WTC11 (cell line): Measurements from ENCODE around the gene SAPCD2. TPM values are rescaled to one million over a fixed set of nuclear protein-coding genes. Genes with fewer than 3 reads are reported as not detected.
A peak's percentile ranks its signal among the peaks of the same experiment; 100 is the strongest.

Experiments used
- ATAC-seq: fragments of 200-7000 bp; cut with Tn5 transposase; 2 replicates; pipeline ENCODE4 v1.10.0; 2021; ENCODE audit warnings: mild to moderate bottlenecking, moderate library complexity
- CTCF ChIA-PET: fragments of 300-600 bp; sonication (Branson Sonifier 250); formaldehyde crosslinking; loops from one replicate; lab custom pipeline; 2021; ENCODE audit warnings: antibody characterized with exemption; lab: Charles Lee
- POLR2A ChIA-PET: fragments of 350-600 bp; sonication (Branson Sonifier 250); formaldehyde crosslinking; loops from one replicate; lab custom pipeline; 2021; ENCODE audit warnings: antibody characterized with exemption; lab: Charles Lee
- DNase-seq: peaks from one replicate; pipeline ENCODE4 v3.0.0; 2021; ENCODE audit warnings: low spot score
- H3K27ac Mint-ChIP-seq: 2 replicates; pipeline ENCODE4 v1.8.0; 2021; ENCODE audit warnings: mixed read lengths
- H3K27me3 Mint-ChIP-seq: 2 replicates; pipeline ENCODE4 v1.8.0; 2021; ENCODE audit warnings: low read depth, mild to moderate bottlenecking, moderate library complexity, mixed read lengths
- H3K36me3 Mint-ChIP-seq: 2 replicates; pipeline ENCODE4 v1.8.0; 2021; ENCODE audit warnings: mixed read lengths
- H3K4me1 Mint-ChIP-seq: 2 replicates; pipeline ENCODE4 v1.8.0; 2022; ENCODE audit warnings: mixed read lengths
- H3K4me3 Mint-ChIP-seq: 2 replicates; pipeline ENCODE4 v1.8.0; 2021; ENCODE audit warnings: mild to moderate bottlenecking, moderate library complexity, mixed read lengths
- H3K9me3 Mint-ChIP-seq: 2 replicates; pipeline ENCODE4 v1.8.0; 2021; ENCODE audit warnings: mixed read lengths
- ATF1 ChIP-seq: sonication (generic); formaldehyde crosslinking; IDR thresholded peaks from 2 replicates; pipeline ENCODE4 v1.8.1; 2023; ENCODE audit warnings: mild to moderate bottlenecking, moderate library complexity, missing genetic modification reagents
- ATF2 ChIP-seq: sonication (generic); formaldehyde crosslinking; IDR thresholded peaks from 2 replicates; pipeline ENCODE4 v1.8.1; 2022; ENCODE audit warnings: low read depth, missing genetic modification reagents, borderline replicate concordance
- CTCF ChIP-seq: fragments of 200-600 bp; IDR thresholded peaks from 2 replicates; pipeline ENCODE4 v1.8.0; 2022; ENCODE audit warnings: antibody characterized with exemption
- ELF4 ChIP-seq: sonication (generic); formaldehyde crosslinking; IDR thresholded peaks from 2 replicates; pipeline ENCODE4 v1.8.1; 2022; ENCODE audit warnings: low read depth, mild to moderate bottlenecking, moderate library complexity, missing genetic modification reagents
- HMGA2 ChIP-seq: fragments of 250-450 bp; sonication (Bioruptor Pico); IDR thresholded peaks from 2 replicates; pipeline ENCODE4 v1.4.0; 2021; ENCODE audit warnings: mild to moderate bottlenecking, moderate library complexity
- NFE2L1 ChIP-seq: sonication (generic); formaldehyde crosslinking; IDR thresholded peaks from 2 replicates; pipeline ENCODE4 v1.8.1; 2023; ENCODE audit warnings: missing genetic modification reagents
- NFYB ChIP-seq: sonication (generic); formaldehyde crosslinking; conservative IDR thresholded peaks from 2 replicates; pipeline ENCODE4 v1.8.0; 2022; ENCODE audit warnings: low read depth, missing genetic modification reagents
- SP1 ChIP-seq: sonication (generic); formaldehyde crosslinking; conservative IDR thresholded peaks from 2 replicates; pipeline ENCODE4 v1.8.1; 2022; ENCODE audit warnings: missing genetic modification reagents
- ZNF121 ChIP-seq: sonication (generic); formaldehyde crosslinking; IDR thresholded peaks from 2 replicates; pipeline ENCODE4 v1.8.0; 2023; ENCODE audit warnings: missing genetic modification reagents
- ZNF232 ChIP-seq: sonication (generic); formaldehyde crosslinking; IDR thresholded peaks from 2 replicates; pipeline ENCODE4 v1.8.0; 2022; ENCODE audit warnings: mild to moderate bottlenecking, missing genetic modification reagents
- ZNF317 ChIP-seq: sonication (generic); formaldehyde crosslinking; IDR thresholded peaks from 2 replicates; pipeline ENCODE4 v1.8.1; 2023; ENCODE audit warnings: low read depth, mild to moderate bottlenecking, moderate library complexity, missing genetic modification reagents, borderline replicate concordance
- ZNF532 ChIP-seq: fragments of 250-450 bp; sonication (Bioruptor Pico); IDR thresholded peaks from 2 replicates; pipeline ENCODE4 v1.9.0; 2021; ENCODE audit warnings: mild to moderate bottlenecking, borderline replicate concordance
- total RNA-seq: library from RNA; stranded (reverse); gene quantifications from 3 replicates; pipeline ENCODE4 v1.2.3, GENCODE V29; 2021
- TF ChIP-seq, protein P1 (sequence below): sonication (generic); formaldehyde crosslinking; conservative IDR thresholded peaks from 2 replicates; pipeline ENCODE4 v1.8.1; 2022; ENCODE audit warnings: mild to moderate bottlenecking, missing genetic modification reagents
- TF ChIP-seq, protein P2 (sequence below): sonication (generic); formaldehyde crosslinking; IDR thresholded peaks from 2 replicates; pipeline ENCODE4 v1.8.0; 2023; ENCODE audit warnings: mild to moderate bottlenecking, missing genetic modification reagents

Gene SAPCD2
- total RNA-seq, 1 experiment from 2014 or later = 67.0 TPM

GRCh38 chr9:137035937-137036336 is 34.4 kb downstream of the SAPCD2 start:
- Mint-ChIP-seq H3K36me3 (peaks cover 5% of the 10 kb centered on the region; the same call in 1 of the 2 replicates), H3K4me1 (no peaks in the 10 kb centered on the region), H3K27me3 (no peaks in the 10 kb centered on the region), H3K9me3 (no peaks in the 10 kb centered on the region), H3K4me3 (no peak overlapping the region), H3K27ac (no peak overlapping the region)
- TF ChIP-seq ZNF317 (CRISPR knock-in tag) = no peak
- TF ChIP-seq ZNF232 (CRISPR knock-in tag) = no peak
- DNase-seq = no peak
- ATAC-seq = no peak
- POLR2A ChIA-PET = interaction anchor here (0.8 to 1.0 kb wide), 2 partner anchors 88 to 188 kb away, joined by 4 read pairs; no protein-coding TSS in a partner anchor
- CTCF ChIA-PET = interaction anchor here (0.6 to 4.9 kb wide), 78 partner anchors 8 to 387 kb away, joined by 3 to 151 read pairs (median 7); partner anchors contain the start of genes AJM1, C8G, CLIC3 and ENTPD2

GRCh38 chr9:137035507-137035834 is 34.9 kb downstream of the SAPCD2 start:
- POLR2A ChIA-PET = interaction anchor here (0.8 to 1.0 kb wide), 3 partner anchors 12 to 188 kb away, joined by 3 to 4 read pairs (median 4); no protein-coding TSS in a partner anchor
- ATAC-seq (peak; percentile 67), DNase-seq (no peak)
- no peaks in the 10 kb centered on the region for H3K9me3 Mint-ChIP-seq
- no peaks in the 10 kb centered on the region for H3K27me3 Mint-ChIP-seq
- TF ChIP-seq ZNF121 (CRISPR knock-in tag) = no peak
- TF ChIP-seq, protein P1, sequence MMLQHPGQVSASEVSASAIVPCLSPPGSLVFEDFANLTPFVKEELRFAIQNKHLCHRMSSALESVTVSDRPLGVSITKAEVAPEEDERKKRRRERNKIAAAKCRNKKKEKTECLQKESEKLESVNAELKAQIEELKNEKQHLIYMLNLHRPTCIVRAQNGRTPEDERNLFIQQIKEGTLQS = no peak
- TF ChIP-seq ATF1 (CRISPR knock-in tag) = no peak
- TF ChIP-seq ELF4 (CRISPR knock-in tag) = no peak
- H3K27ac Mint-ChIP-seq = no peak overlapping the region
- no peak overlapping the region for H3K4me3 Mint-ChIP-seq
- H3K4me1 Mint-ChIP-seq = no peaks in the 10 kb centered on the region
- peaks cover 5% of the 10 kb centered on the region; the same call in 1 of the 2 replicates for H3K36me3 Mint-ChIP-seq
- CTCF ChIA-PET = interaction anchor here (0.6 to 4.9 kb wide), 90 partner anchors 9 to 388 kb away, joined by 3 to 151 read pairs (median 6); partner anchors contain the start of genes AJM1, C8G, CLIC3 and EDF1

DNA sequence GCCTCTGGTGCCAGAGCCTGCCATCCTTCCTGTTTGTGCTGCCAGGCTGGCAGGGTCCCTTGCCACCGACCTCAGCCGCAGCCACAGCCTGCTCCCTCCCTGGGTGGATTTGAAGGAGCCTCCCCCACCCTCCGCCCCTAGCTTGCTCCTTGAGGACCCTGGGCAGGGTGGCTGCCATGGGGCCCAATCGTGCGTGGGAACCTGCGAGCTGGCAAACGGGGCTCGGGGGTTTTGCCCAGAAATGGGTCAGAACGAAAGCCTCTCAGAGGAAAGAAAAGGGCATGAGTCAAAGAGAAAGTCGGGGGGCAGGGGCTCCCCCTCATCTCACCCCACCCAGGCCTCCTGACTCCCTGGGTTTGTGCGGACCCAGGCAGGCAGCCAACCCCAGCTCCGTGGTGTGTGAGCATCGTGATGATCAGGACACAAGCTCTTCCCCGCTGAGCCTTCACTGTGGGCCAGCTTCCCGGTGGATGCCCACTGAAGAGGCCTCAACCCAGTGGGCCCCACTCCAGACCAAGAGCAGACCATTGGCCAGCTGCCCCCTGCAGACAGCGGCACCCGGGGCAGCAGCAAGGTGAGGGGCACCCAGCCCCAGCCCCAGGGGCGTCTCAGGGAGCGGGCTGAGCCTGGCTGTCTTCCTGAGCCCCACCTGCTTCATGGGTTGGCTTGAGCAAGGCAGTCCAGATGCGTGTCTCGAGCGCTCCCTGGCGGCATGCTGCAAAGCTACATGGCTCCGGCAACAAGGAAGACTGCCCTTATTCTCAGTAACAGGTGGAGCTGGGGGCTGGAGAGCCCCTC is 35.4 kb downstream of the SAPCD2 start:
- Mint-ChIP-seq H3K4me1 (no peaks in the 10 kb centered on the region), H3K27ac (no peak overlapping the region), H3K27me3 (no peaks in the 10 kb centered on the region), H3K9me3 (no peaks in the 10 kb centered on the region), H3K36me3 (peaks cover 5% of the 10 kb centered on the region; the same call in 1 of the 2 replicates), H3K4me3 (no peak overlapping the region)
- POLR2A ChIA-PET = interaction anchor here (0.8 to 1.0 kb wide), 3 partner anchors 12 to 187 kb away, joined by 3 to 4 read pairs (median 4); no protein-coding TSS in a partner anchor
- CTCF ChIA-PET = interaction anchor here (0.5 to 4.9 kb wide), 95 partner anchors 9 to 388 kb away, joined by 3 to 151 read pairs (median 6); partner anchors contain the start of genes AJM1, C8G, CLIC3 and EDF1
- TF ChIP-seq HMGA2 (no peak), CTCF (peak; percentile 83), SP1 (CRISPR knock-in tag) (peak; percentile 36; the same call in 1 of the 2 replicates)
- peak; percentile 94 for ATAC-seq
- DNase-seq = peak; percentile 90

GRCh38 chr9:137034039-137034708 is 36.2 kb downstream of the SAPCD2 start:
- Mint-ChIP-seq H3K9me3 (no peaks in the 10 kb centered on the region), H3K4me1 (no peaks in the 10 kb centered on the region), H3K4me3 (no peak overlapping the region), H3K27me3 (peaks cover 5% of the 10 kb centered on the region), H3K36me3 (peaks cover 5% of the 10 kb centered on the region; the same call in 1 of the 2 replicates), H3K27ac (no peak overlapping the region)
- ChIA-PET POLR2A (no interaction called here), CTCF (interaction anchor here (0.5 to 4.9 kb wide), 52 partner anchors 8 to 292 kb away, joined by 3 to 151 read pairs (median 10); partner anchors contain the start of genes AJM1, C8G, CLIC3 and ENTPD2)
- ATAC-seq = no peak
- no peak for DNase-seq
- TF ChIP-seq ZNF532 (CRISPR knock-in tag) (no peak), ATF2 (CRISPR knock-in tag) (no peak), NFE2L1 (no peak), NFYB (CRISPR knock-in tag) (no peak)
- TF ChIP-seq, protein P2, sequence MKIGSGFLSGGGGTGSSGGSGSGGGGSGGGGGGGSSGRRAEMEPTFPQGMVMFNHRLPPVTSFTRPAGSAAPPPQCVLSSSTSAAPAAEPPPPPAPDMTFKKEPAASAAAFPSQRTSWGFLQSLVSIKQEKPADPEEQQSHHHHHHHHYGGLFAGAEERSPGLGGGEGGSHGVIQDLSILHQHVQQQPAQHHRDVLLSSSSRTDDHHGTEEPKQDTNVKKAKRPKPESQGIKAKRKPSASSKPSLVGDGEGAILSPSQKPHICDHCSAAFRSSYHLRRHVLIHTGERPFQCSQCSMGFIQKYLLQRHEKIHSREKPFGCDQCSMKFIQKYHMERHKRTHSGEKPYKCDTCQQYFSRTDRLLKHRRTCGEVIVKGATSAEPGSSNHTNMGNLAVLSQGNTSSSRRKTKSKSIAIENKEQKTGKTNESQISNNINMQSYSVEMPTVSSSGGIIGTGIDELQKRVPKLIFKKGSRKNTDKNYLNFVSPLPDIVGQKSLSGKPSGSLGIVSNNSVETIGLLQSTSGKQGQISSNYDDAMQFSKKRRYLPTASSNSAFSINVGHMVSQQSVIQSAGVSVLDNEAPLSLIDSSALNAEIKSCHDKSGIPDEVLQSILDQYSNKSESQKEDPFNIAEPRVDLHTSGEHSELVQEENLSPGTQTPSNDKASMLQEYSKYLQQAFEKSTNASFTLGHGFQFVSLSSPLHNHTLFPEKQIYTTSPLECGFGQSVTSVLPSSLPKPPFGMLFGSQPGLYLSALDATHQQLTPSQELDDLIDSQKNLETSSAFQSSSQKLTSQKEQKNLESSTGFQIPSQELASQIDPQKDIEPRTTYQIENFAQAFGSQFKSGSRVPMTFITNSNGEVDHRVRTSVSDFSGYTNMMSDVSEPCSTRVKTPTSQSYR (CRISPR knock-in tag) = no peak
